Activated CD4-positive, CD25-positive, alpha-beta regulatory T cell treated with anti-CD3 and anti-CD28 coated beads, Interleukin-2, amount 50 U/mL, for 16 hours (primary cell): ENCODE results near the gene UCHL5.
A peak's percentile ranks its signal among the peaks of the same experiment; 100 is the strongest.
"Not testable (repeated sequence)": the region's sequence is repeated elsewhere in the genome, so short reads cannot be mapped to it uniquely, and the experiment has no call there.

Source experiments
- DNase-seq: peaks from one replicate; pipeline ENCODE4 v3.0.0-alpha.2; 2020; ENCODE audit warnings: low read depth, low spot score

Gene UCHL5

GRCh38 chr1:193065954-193066353 lies 6.8 kb upstream of the UCHL5 start:
- DNase-seq: no peak

GRCh38 chr1:193062698-193063463 lies 3.7 kb upstream of the UCHL5 start:
- DNase-seq: no peak

DNA sequence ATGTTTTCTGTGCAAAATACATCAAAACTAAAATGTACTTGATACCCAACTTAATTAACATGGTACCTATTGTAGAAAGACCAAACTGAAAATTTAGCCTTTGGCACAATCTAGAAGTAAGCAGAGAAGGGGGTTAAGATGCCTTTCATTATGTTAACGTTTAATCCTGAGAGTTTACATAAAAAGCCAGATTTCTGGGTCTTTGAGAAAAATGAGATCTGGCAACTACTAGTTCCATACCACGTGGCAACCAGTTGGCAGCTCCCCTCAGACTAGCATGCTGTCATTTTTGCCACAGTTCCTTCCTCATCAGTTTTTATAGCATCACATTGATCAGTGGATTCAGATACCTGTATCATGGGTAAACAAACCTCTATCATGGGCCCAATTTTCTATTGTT lies 1.8 kb upstream of the UCHL5 start:
- no peak for DNase-seq

GRCh38 chr1:193060406-193060805 lies 1.2 kb upstream of the UCHL5 start:
- DNase-seq: no peak

DNA sequence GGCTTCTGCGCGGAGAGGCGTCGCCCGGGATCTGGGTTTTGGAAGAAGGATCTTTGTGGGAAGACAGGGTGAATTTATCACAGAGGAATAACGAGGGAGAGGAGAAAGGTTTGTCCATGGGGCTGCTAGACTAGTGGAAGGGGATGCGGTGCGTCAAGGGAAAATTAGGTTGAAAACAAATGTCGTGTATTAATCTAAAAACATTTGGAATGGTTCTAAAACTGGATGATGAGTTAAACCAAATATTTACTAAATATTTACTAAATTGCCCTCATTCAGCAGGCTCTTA lies 899 bp upstream of the UCHL5 start:
- no peak for DNase-seq

DNA sequence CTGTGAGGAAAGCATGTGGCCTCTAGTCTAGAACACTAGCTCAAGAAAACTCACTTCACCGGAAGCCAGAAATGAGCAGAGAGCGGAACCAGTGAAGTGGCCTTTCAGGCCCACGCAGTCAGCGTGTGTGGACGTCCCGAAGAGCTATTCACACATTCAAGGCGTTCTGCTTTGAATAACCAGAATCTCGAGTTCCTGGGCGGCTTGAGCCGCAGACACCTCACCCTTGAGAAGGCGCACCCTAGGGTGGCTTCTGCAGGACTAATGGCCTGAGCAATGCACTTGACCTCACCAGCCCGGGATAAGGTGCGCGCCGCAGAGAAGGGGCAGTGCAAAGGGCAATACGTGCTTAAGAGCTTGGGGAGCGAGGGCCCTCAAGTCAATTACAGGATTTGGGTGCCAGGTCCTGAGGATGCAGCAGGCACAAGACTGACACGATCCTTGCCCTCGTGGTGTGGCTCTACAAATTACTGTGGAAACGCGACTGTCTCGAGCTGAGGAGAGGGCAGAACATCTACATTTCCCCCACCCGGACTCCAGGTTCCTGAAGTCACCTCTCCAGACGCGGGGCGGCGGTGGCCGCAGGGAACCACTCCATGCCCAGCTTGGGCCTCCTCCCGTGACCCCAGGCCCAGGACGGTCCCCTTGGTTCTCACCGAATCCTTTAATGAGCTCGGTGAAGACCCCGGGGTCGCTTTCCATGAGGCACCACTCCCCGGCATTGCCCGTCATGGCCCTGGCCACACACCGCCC lies 455 bp downstream of the UCHL5 start:
- peak; percentile 27 for DNase-seq

DNA sequence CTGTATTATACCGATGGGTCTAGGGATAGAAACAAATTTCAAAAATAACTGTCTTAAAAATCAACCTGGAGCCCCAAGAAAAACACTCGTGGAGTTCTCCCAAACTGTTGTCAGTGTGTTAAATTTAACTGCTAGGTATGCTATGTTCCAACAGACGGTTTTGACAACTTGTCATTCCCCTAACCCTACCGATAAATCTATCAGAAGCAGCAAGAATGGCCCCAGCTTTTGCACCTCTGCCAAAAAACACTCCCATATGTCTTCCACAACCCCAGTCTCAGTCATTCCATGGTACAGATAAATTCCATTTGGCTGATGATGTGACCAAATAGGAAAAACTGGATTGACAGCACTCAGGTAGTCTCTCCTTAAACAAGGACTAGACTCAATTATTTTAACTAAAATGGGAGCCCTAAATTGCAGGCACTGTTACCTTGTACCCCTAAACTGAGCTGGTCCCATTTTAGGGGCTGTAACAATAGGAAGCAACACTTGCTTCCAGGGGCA lies 4.9 kb downstream of the UCHL5 start:
- DNase-seq: no peak

DNA sequence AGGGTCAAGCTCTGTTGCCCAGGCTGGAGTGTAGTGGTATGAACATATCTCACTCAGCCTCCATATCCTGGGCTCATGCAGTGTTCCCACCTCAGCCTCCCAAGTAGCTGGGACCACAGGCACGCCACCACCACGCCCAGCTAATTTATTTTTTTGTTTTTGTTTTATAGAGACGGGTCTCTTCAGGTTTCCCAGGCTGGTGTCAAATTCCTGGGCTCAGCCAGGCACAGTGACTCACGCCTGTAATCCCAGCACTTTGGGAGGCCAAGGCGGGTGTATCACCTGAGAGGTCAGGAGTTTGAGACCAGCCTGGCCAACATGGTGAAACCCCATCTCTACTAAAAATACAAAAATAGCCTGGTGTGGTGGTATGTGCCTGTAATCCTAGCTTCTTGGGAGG lies 10.2 kb downstream of the UCHL5 start:
- DNase-seq: not testable (repeated sequence)

- no peak for DNase-seq
These were observed 16.1 kb downstream of the UCHL5 start for GRCh38 chr1:193042766-193043691.

- no peak for DNase-seq
These were observed 19.1 kb downstream of the UCHL5 start for GRCh38 chr1:193040011-193040410.

DNA sequence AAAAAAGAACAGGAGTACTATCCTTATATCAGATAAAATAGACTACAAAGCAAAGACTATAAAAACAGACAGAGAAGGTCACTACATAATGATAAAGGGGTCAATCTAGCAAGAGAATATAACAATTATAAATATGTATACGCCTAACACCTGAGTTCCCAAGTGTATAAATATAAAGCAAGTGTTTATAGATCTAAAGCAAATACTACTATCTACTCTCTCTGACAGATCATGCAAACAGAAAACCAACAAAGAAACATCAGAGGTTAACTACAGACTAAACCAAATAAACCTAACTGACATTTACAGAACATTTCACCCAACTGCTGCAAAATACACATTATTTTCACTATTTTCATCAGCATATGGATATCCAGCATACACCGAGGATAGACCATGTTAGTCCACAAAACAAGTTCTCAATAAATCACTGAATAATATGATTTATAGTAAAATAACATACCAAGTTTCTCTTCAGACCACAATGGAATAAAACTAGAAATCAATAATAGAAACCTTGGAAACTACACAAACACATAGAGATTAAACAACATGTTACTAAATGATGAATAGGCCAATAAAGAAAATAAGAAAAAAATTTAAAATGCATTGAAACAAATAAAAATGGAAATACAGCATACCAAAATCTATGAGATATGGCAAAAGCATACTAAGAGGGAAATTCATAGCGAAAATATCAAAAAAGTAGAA lies 22.7 kb downstream of the UCHL5 start:
- no peak for DNase-seq

GRCh38 chr1:193033610-193034009 lies 25.6 kb downstream of the UCHL5 start:
- DNase-seq: no peak

DNA sequence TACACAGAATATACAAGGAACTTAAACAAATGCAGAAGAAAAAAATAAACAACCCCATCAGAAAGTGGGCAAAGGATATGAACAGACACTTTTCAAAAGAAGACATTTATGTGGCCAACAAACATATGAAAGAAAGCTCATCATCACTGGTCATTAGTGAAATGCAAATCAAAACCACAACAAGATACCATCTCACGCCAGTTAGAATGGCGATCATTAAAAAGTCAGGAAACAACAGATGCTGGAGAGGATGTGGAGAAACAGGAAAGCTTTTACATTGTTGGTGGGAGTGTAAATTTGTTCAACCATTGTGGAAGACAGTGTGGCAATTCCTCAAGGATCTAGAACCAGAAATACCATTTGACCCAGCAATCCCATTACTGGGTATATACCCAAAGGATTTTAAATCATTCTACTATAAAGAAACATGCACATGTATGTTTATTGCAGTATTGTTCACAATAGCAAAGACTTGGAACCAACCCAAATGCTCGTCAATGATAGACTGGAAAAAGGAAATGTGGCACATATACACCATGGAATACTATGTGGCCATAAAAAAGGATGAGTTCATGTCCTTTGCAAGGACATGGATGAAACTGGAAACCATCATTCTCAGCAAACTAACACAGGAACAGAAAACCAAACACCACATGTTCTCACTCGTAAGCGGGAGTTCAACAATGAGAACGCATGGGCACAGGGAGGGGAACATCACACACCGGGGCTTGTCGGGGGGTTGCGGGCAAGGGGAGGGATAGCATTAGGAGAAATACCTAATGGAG lies 26.3 kb downstream of the UCHL5 start:
- DNase-seq: not testable (repeated sequence)

- DNase-seq: no peak
These were observed 27.7 kb downstream of the UCHL5 start for GRCh38 chr1:193031431-193031830.

DNA sequence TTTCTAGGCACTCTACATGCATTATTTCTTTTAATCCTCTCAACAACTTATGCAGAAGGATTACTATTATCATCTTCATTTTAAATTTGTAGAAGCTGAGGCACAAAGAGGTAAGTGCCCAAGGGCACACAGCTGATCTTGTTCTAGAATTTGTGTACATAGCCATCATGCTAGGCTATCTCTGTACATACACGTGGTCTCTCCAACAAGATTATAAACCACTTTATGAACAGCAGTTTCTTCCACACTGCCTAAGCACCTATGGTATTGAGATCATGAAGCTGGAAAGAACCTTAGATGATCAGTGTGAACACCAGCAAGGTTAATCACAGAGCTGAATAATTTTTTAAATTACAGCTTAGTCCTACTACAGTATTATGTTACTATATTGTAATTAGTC lies 28.9 kb downstream of the UCHL5 start:
- DNase-seq: no peak

DNA sequence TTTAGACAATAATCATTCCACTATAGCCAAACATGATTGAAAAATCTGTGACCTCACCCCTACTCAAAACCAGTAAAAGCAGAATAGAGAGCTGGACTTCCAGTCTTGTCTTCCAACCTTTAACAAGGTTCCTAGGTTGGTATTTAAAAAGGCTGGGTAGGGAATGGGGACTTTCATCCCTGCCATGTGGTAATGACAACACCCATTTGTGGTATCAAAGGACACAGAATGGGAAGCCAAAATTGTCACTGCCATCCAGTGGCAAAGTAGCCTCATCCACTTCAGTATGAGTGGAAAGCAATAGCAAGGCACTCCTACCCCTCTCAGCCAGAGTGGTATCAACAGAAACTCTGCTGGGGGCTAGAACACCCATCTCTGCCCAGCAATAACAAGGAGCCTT lies 33.9 kb downstream of the UCHL5 start:
- no peak for DNase-seq

DNA sequence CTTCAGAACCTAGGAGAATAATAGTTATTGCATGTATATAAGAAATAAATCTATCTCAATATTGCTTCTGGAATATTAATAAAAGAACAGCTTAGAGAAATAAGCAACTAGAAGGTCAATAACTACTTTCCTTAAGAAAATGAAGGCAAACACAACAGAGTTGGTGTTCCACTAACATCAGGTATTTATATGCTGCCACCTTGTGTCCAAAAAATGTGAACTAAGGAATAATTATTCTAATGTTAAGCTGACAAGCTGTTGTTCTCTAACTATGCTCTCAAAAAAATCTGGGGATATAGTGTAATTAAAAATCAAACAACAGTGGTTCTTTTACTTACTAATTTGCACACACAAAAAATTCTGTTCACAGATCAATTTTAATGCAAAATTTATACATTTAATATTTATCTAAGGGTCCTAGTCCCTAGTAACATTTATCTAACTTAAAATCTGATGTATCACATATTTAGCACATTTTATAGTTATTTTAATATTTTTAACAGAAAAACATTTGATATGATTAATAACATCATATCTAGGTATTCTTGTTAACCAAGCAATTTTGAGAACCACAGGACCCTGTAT lies 39.6 kb downstream of the UCHL5 start:
- no peak for DNase-seq

DNA sequence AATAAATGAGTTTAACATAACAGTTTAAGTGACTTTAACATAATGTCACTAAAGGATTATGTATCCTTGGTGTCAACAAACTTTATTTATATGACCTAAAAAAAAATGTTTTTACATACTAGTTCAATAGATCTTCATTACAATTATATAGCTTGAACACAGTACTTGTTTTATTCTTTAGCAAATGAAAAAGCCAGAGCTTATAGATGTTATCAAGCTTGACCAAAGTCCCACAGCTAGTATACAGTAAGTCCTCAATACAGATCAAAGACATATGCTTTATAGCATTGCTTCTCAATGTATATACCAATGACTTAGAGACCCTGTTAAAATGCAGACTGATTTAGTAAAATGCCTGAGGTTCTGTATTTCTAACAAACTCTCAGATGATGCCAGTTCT lies 42.4 kb downstream of the UCHL5 start:
- DNase-seq: no peak

GRCh38 chr1:193014400-193014799 lies 44.8 kb downstream of the UCHL5 start:
- DNase-seq: no peak

- no peak for DNase-seq
These were observed 45.5 kb downstream of the UCHL5 start for GRCh38 chr1:193013707-193014106.
